CD4-positive, alpha-beta T cell (primary cell): ENCODE data around the gene FGF14. TPM values are rescaled to one million over a fixed set of nuclear protein-coding genes. Genes with fewer than 3 reads are reported as not detected.

Experiments used
- ATAC-seq: fragments of 200-7000 bp; cut with Tn5 transposase; one replicate; pipeline ENCODE4 v1.10.0; 2022; ENCODE audit warnings: mild to moderate bottlenecking; ENCODE audit not compliant: poor library complexity
- CTCF ChIA-PET: fragments of 350-600 bp; sonication (Branson Sonifier 250); formaldehyde crosslinking; loops from one replicate; lab custom pipeline; 2021; ENCODE audit warnings: antibody characterized with exemption, inconsistent platforms; lab: Charles Lee
- POLR2A ChIA-PET: fragments of 350-600 bp; sonication (Branson Sonifier 250); formaldehyde crosslinking; loops from one replicate; lab custom pipeline; 2021; ENCODE audit warnings: antibody characterized with exemption, inconsistent platforms; lab: Charles Lee
- DNase-seq, 14 experiments: peaks; one replicate each; pipeline ENCODE4 v3.0.0-alpha.2; 2013 to 2020; ENCODE audit warnings: mixed read lengths in 2 of 14
- H3K27ac ChIP-seq, 2 donors: one replicate each; pipeline versions ENCODE4 v1.5.1 to v1.7.0; 2013; ENCODE audit warnings: low read length in 2 of 2, low read depth in 1 of 2, mild to moderate bottlenecking in 1 of 2
- H3K27me3 ChIP-seq, 2 experiments: 1 replicate in 1 of 2; 2 replicates in 1 of 2; pipeline versions ENCODE4 v1.6.1 to v1.7.0; 2013; ENCODE audit warnings: low read length in 2 of 2, control low read depth in 1 of 2, mild to moderate bottlenecking in 1 of 2, moderate library complexity in 1 of 2; ENCODE audit not compliant: insufficient read depth in 2 of 2, control insufficient read depth in 1 of 2
- H3K36me3 ChIP-seq: one replicate; pipeline ENCODE4 v1.6.1; 2013; ENCODE audit warnings: low read length, control low read depth; ENCODE audit not compliant: insufficient read depth
- H3K4me1 ChIP-seq: one replicate; pipeline ENCODE4 v1.6.1; 2013; ENCODE audit warnings: low read length, control low read depth; ENCODE audit not compliant: insufficient read depth
- H3K4me3 ChIP-seq: one replicate; pipeline ENCODE4 v1.5.1; 2013; ENCODE audit warnings: mild to moderate bottlenecking, low read length, moderate library complexity
- H3K9me3 ChIP-seq, 2 experiments: 1 replicate in 1 of 2; 2 replicates in 1 of 2; pipeline versions ENCODE4 v1.6.1 to v1.7.0; 2013; ENCODE audit warnings: low read length in 2 of 2, mild to moderate bottlenecking in 2 of 2, control low read depth in 1 of 2, moderate library complexity in 1 of 2; ENCODE audit not compliant: control insufficient read depth in 1 of 2, insufficient read depth in 1 of 2
- H3K27ac Mint-ChIP-seq: one replicate; pipeline ENCODE4 v1.8.0; 2020; ENCODE audit warnings: mixed read lengths
- H3K27me3 Mint-ChIP-seq: one replicate; pipeline ENCODE4 v1.8.0; 2021; ENCODE audit warnings: mixed read lengths
- H3K36me3 Mint-ChIP-seq: one replicate; pipeline ENCODE4 v1.8.0; 2021; ENCODE audit warnings: low read depth, mixed read lengths
- H3K4me1 Mint-ChIP-seq: one replicate; pipeline ENCODE4 v1.8.0; 2021; ENCODE audit warnings: low read depth, mixed read lengths
- H3K4me3 Mint-ChIP-seq: one replicate; pipeline ENCODE4 v1.8.0; 2020; ENCODE audit warnings: mild to moderate bottlenecking, mixed read lengths
- H3K9me3 Mint-ChIP-seq: one replicate; pipeline ENCODE4 v1.8.0; 2020; ENCODE audit warnings: mixed read lengths
- CTCF ChIP-seq: fragments of 200-600 bp; IDR thresholded peaks from one replicate; pipeline ENCODE4 v1.8.0; 2022; ENCODE audit warnings: antibody characterized with exemption, mild to moderate bottlenecking
- intact Hi-C, 2 experiments: fragments of 100-400 bp; cut with DNase I in 1 of 2; cut with micrococcal nuclease in 1 of 2; formaldehyde crosslinking; loops; one replicate each; pipeline versions ENCODE4 v1.15.1 to v1.9.0; 2023 to 2025; cut with DNase I, micrococcal nuclease
- total RNA-seq, 174 experiments: library from RNA in 2 of 174; stranded (reverse) in 2 of 174; gene quantifications; one replicate each; pipeline ENCODE4 v1.2.3 and lab custom pipeline; 2021 to 2026

The FGF14 gene
- total RNA-seq, 2 experiments from 2014 or later: not detected

GRCh38 chr13:101896541-101896940, 505.3 kb downstream of the FGF14 start:
- ChIA-PET POLR2A (no interaction called here), CTCF (no interaction called here)
- Histone ChIP-seq H3K4me3 (no peak overlapping the region), H3K27ac (no peak overlapping the region), H3K4me1 (no peaks in the 10 kb centered on the region), H3K36me3 (no peaks in the 10 kb centered on the region), H3K27me3 (no peaks in the 10 kb centered on the region), H3K9me3 (no peaks in the 10 kb centered on the region)
- TF ChIP-seq CTCF: no peak
- H3K4me3 Mint-ChIP-seq: no peak overlapping the region
- H3K27me3 Mint-ChIP-seq: no peaks in the 10 kb centered on the region
- no peak for DNase-seq
- ATAC-seq: no peak
- no peak overlapping the region for H3K27ac Mint-ChIP-seq
- H3K9me3 Mint-ChIP-seq: no peaks in the 10 kb centered on the region
- H3K4me1 Mint-ChIP-seq: no peaks in the 10 kb centered on the region
- intact Hi-C loops: no loop called here
- H3K36me3 Mint-ChIP-seq: no peaks in the 10 kb centered on the region

DNA sequence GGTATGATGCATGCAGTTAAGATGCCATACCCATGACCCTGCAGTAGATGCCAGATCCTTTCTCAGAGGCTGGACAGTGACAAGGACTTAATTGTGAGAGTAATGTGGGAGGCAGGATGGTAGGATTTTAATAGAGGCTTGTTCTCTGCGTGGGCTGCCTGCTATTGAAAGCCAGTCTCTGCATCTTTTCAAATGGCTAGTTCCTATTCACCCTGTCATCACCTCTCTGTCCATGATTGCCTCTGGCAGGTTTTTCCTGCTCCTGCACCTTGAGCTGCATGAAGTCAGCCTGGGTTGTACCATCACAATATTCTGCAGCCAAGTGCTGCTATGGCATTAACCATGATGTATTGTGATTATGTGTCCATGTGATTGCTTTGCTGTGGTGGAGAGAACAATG, 508.8 kb downstream of the FGF14 start:
- Mint-ChIP-seq H3K9me3 (no peaks in the 10 kb centered on the region), H3K4me1 (no peaks in the 10 kb centered on the region), H3K27ac (no peak overlapping the region), H3K4me3 (no peak overlapping the region), H3K36me3 (no peaks in the 10 kb centered on the region), H3K27me3 (no peaks in the 10 kb centered on the region)
- Histone ChIP-seq H3K4me3 (no peak overlapping the region), H3K36me3 (no peaks in the 10 kb centered on the region), H3K9me3 (no peaks in the 10 kb centered on the region), H3K4me1 (no peaks in the 10 kb centered on the region), H3K27me3 (no peaks in the 10 kb centered on the region), H3K27ac (no peak overlapping the region)
- no peak for ATAC-seq
- intact Hi-C loops: no loop called here
- CTCF ChIA-PET: no interaction called here
- POLR2A ChIA-PET: no interaction called here
- TF ChIP-seq CTCF: no peak
- no peak for DNase-seq

- intact Hi-C loops: no loop called here
- H3K36me3 Mint-ChIP-seq: no peaks in the 10 kb centered on the region
- ChIA-PET CTCF (no interaction called here), POLR2A (no interaction called here)
- no peak overlapping the region for H3K27ac Mint-ChIP-seq
- no peak overlapping the region for H3K27ac ChIP-seq
- ATAC-seq (no peak), DNase-seq (no peak)
- no peaks in the 10 kb centered on the region for H3K27me3 ChIP-seq
- H3K4me1 ChIP-seq: no peaks in the 10 kb centered on the region
- no peaks in the 10 kb centered on the region for H3K36me3 ChIP-seq
- H3K4me3 Mint-ChIP-seq: no peak overlapping the region
- no peaks in the 10 kb centered on the region for H3K9me3 Mint-ChIP-seq
- no peaks in the 10 kb centered on the region for H3K4me1 Mint-ChIP-seq
- no peak overlapping the region for H3K4me3 ChIP-seq
- H3K9me3 ChIP-seq: no peaks in the 10 kb centered on the region
- no peaks in the 10 kb centered on the region for H3K27me3 Mint-ChIP-seq
- TF ChIP-seq CTCF: no peak
These were observed 509.6 kb downstream of the FGF14 start for GRCh38 chr13:101892296-101892695.
